ENCODE data around the gene CHL1. TPM values are rescaled to one million over a fixed set of nuclear protein-coding genes. Genes with fewer than 3 reads are reported as not detected.

The CHL1 gene
- total RNA-seq, 4 donors from 2014 or later, result 10.4 to 41.5 (median 25.4) TPM

DNA sequence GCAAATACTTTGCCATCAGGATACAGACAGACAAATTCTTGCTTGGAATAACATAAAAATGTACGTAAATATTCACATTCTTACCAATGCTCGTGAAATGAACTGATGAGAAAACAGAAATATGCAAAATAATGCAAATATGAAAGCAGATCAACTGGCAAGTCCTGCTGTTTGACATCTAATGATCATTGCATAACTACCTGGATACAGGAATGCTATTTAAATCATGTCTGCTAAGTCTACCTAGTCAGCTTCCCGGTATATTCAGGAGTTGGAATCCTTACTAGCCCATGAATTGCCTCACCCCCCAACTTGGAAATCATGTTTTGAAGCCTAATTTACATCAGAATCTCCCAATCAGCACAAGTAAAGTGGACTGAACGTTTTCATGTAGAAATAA is 230.6 kb downstream of the CHL1 start:
- TF ChIP-seq POLR2A (IDR thresholded peaks at IDR 0.05) (no peak), EP300 (IDR thresholded peaks at IDR 0.05; ENCODE audit: low read depth) (no peak), POLR2AphosphoS5 (IDR thresholded peaks at IDR 0.05) (no peak)
- TF ChIP-seq, protein P1, sequence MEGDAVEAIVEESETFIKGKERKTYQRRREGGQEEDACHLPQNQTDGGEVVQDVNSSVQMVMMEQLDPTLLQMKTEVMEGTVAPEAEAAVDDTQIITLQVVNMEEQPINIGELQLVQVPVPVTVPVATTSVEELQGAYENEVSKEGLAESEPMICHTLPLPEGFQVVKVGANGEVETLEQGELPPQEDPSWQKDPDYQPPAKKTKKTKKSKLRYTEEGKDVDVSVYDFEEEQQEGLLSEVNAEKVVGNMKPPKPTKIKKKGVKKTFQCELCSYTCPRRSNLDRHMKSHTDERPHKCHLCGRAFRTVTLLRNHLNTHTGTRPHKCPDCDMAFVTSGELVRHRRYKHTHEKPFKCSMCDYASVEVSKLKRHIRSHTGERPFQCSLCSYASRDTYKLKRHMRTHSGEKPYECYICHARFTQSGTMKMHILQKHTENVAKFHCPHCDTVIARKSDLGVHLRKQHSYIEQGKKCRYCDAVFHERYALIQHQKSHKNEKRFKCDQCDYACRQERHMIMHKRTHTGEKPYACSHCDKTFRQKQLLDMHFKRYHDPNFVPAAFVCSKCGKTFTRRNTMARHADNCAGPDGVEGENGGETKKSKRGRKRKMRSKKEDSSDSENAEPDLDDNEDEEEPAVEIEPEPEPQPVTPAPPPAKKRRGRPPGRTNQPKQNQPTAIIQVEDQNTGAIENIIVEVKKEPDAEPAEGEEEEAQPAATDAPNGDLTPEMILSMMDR (IDR thresholded peaks at IDR 0.05), result no peak
- no peaks in the 10 kb centered on the region for H3K36me3 ChIP-seq
- in situ Hi-C loops (cut with MboI; ENCODE audit: low pct_ligation_motif_present in 1 of 4, low pct_unique_long_range_greater_than_20kb in 1 of 4, low sequenced_read_pairs in 3 of 4), result no loop called here
- no peak overlapping the region for H3K27ac ChIP-seq
- no peak overlapping the region for H3K4me3 ChIP-seq
- H3K9me3 ChIP-seq, result no peaks in the 10 kb centered on the region
- no peak for DNase-seq
- H3K4me1 ChIP-seq, result no peaks in the 10 kb centered on the region
- WGBS, 2 donors (ENCODE audit: low coverage in 1 of 2), result 58 to 62% methylated on average over 2 to 4 of the region's 4 CpGs
- intact Hi-C loops (cut with DNase I; ENCODE audit: low total_unique reads), result no loop called here
- H3K27me3 ChIP-seq, result no peaks in the 10 kb centered on the region

- TF ChIP-seq, protein P1 (IDR thresholded peaks at IDR 0.05), result no peak
- TF ChIP-seq POLR2A (IDR thresholded peaks at IDR 0.05) (no peak), POLR2AphosphoS5 (IDR thresholded peaks at IDR 0.05) (no peak), EP300 (IDR thresholded peaks at IDR 0.05; ENCODE audit: low read depth) (no peak)
- no peak overlapping the region for H3K4me3 ChIP-seq
- DNase-seq, result no peak
- no peaks in the 10 kb centered on the region for H3K36me3 ChIP-seq
- no peak overlapping the region for H3K27ac ChIP-seq
- in situ Hi-C loops (cut with MboI; ENCODE audit: low pct_ligation_motif_present in 1 of 4, low pct_unique_long_range_greater_than_20kb in 1 of 4, low sequenced_read_pairs in 3 of 4), result no loop called here
- WGBS, 2 donors (ENCODE audit: low coverage in 1 of 2), result 60 to 77% methylated on average over 4 of the region's 4 CpGs
- intact Hi-C loops (cut with DNase I; ENCODE audit: low total_unique reads), result no loop called here
- H3K27me3 ChIP-seq, result no peaks in the 10 kb centered on the region
- no peaks in the 10 kb centered on the region for H3K4me1 ChIP-seq
- H3K9me3 ChIP-seq, result no peaks in the 10 kb centered on the region
These were observed 233.6 kb downstream of the CHL1 start for GRCh38 chr3:430186-430585.

- Histone ChIP-seq H3K27me3 (no peaks in the 10 kb centered on the region), H3K4me1 (no peaks in the 10 kb centered on the region), H3K36me3 (no peaks in the 10 kb centered on the region), H3K4me3 (no peak overlapping the region), H3K27ac (no peak overlapping the region), H3K9me3 (no peaks in the 10 kb centered on the region)
- DNase-seq, result no peak
- TF ChIP-seq POLR2A (IDR thresholded peaks at IDR 0.05) (no peak), EP300 (IDR thresholded peaks at IDR 0.05; ENCODE audit: low read depth) (no peak), POLR2AphosphoS5 (IDR thresholded peaks at IDR 0.05) (no peak)
- TF ChIP-seq, protein P1 (IDR thresholded peaks at IDR 0.05), result no peak
- intact Hi-C loops (cut with DNase I; ENCODE audit: low total_unique reads), result no loop called here
- in situ Hi-C loops (cut with MboI; ENCODE audit: low pct_ligation_motif_present in 1 of 4, low pct_unique_long_range_greater_than_20kb in 1 of 4, low sequenced_read_pairs in 3 of 4), result no loop called here
- WGBS, 2 donors (ENCODE audit: low coverage in 1 of 2), result 35 to 42% methylated on average over 3 of the region's 3 CpGs
These were observed 238.6 kb downstream of the CHL1 start for GRCh38 chr3:435161-435560.

DNA sequence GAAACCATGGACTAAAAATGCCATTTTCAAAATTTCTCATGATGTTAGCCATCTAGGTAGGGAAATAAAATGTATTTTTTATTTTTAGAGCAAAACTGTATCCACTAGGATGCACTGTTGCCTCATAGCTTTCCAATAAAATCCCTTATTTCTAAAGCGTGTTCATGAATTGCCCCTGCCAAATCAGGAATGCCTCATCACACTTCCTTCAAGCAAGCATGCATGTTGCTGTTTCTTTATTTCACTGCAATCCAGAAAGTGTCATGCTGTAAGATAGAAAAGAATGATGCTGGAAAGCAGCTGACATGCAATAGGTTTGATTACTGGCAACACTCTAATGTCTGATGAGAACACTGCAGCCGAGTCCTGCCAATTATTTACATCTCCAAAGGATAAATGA is 239.5 kb downstream of the CHL1 start:
- Histone ChIP-seq H3K4me3 (no peak overlapping the region), H3K36me3 (no peaks in the 10 kb centered on the region), H3K4me1 (no peaks in the 10 kb centered on the region), H3K27me3 (no peaks in the 10 kb centered on the region), H3K9me3 (no peaks in the 10 kb centered on the region), H3K27ac (no peak overlapping the region)
- in situ Hi-C loops (cut with MboI; ENCODE audit: low pct_ligation_motif_present in 1 of 4, low pct_unique_long_range_greater_than_20kb in 1 of 4, low sequenced_read_pairs in 3 of 4) (no loop called here), intact Hi-C loops (cut with DNase I; ENCODE audit: low total_unique reads) (no loop called here)
- no peak for DNase-seq
- WGBS, 2 donors (ENCODE audit: low coverage in 1 of 2), result 45 to 59% methylated on average over 1 to 2 of the region's 2 CpGs
- no peak for TF ChIP-seq EP300 (IDR thresholded peaks at IDR 0.05; ENCODE audit: low read depth)
- TF ChIP-seq POLR2AphosphoS5 (IDR thresholded peaks at IDR 0.05), result no peak
- no peak for TF ChIP-seq POLR2A (IDR thresholded peaks at IDR 0.05)
- TF ChIP-seq, protein P1 (IDR thresholded peaks at IDR 0.05), result no peak

All from transverse colon (tissue), 4 donors.